ENCODE measurements around the gene SPECC1.

GRCh38 chr17:20260268-20260667 is 251.1 kb downstream of the SPECC1 start:
- TF ChIP-seq CTCF (IDR thresholded peaks at IDR 0.05) (no peak), NFE2L1 (CRISPR knock-in tag; IDR thresholded peaks at IDR 0.05) (no peak), MAX (CRISPR knock-in tag; IDR thresholded peaks at IDR 0.05) (no peak), TP53 (CRISPR knock-in tag; IDR thresholded peaks at IDR 0.05) (no peak)
